Activated CD4-positive, CD25-positive, alpha-beta regulatory T cell treated with anti-CD3 and anti-CD28 coated beads, Interleukin-2, amount 50 U/mL, for 72 hours (primary cell): Measurements from ENCODE around the gene RBL2.
A peak's percentile ranks its signal among the peaks of the same experiment; 100 is the strongest.

ENCODE experiments used
- DNase-seq: peaks from one replicate; pipeline ENCODE4 v3.0.0; 2021

Gene RBL2

GRCh38 chr16:53457670-53458069 lies 23.4 kb downstream of the RBL2 start:
- peak; percentile 44 for DNase-seq

GRCh38 chr16:53458635-53459034 lies 24.4 kb downstream of the RBL2 start:
- no peak for DNase-seq

- no peak for DNase-seq
Measured at GRCh38 chr16:53465606-53466280, 31.5 kb downstream of the RBL2 start.

- DNase-seq: no peak
Measured at GRCh38 chr16:53476867-53477266, 42.6 kb downstream of the RBL2 start.

- no peak for DNase-seq
Measured at GRCh38 chr16:53478965-53479364, 44.7 kb downstream of the RBL2 start.

GRCh38 chr16:53480394-53480793 lies 46.1 kb downstream of the RBL2 start:
- DNase-seq: no peak

GRCh38 chr16:53482123-53482522 lies 47.9 kb downstream of the RBL2 start:
- DNase-seq: no peak

- no peak for DNase-seq
Measured at GRCh38 chr16:53484542-53484941, 50.3 kb downstream of the RBL2 start.

- no peak for DNase-seq
Measured at GRCh38 chr16:53486230-53486629, 52.0 kb downstream of the RBL2 start.

- DNase-seq: no peak
Measured at GRCh38 chr16:53489755-53490154, 55.5 kb downstream of the RBL2 start.

- DNase-seq: no peak
Measured at GRCh38 chr16:53492503-53492902, 58.2 kb downstream of the RBL2 start.

GRCh38 chr16:53494636-53495035 lies 60.4 kb downstream of the RBL2 start:
- no peak for DNase-seq

- DNase-seq: no peak
Measured at GRCh38 chr16:53495325-53495724, 61.1 kb downstream of the RBL2 start.

- DNase-seq: no peak
Measured at GRCh38 chr16:53498984-53499383, 64.7 kb downstream of the RBL2 start.

- DNase-seq: no peak
Measured at GRCh38 chr16:53501216-53501859, 67.1 kb downstream of the RBL2 start.

- peak; percentile 79 for DNase-seq
Measured at GRCh38 chr16:53502331-53503269, 68.3 kb downstream of the RBL2 start, which contains the start of gene AKTIP. TSS of gene AKTIP (minus strand) at chr16:53503209. CDS start at chr16:53500259, 2,950 bp downstream.

- peak; percentile 99 for DNase-seq
Measured at GRCh38 chr16:53503270-53503923, 69.1 kb downstream of the RBL2 start.

- DNase-seq: no peak
Measured at GRCh38 chr16:53503991-53504663, 69.9 kb downstream of the RBL2 start.

- DNase-seq: no peak
Measured at GRCh38 chr16:53504665-53505064, 70.4 kb downstream of the RBL2 start.

GRCh38 chr16:53506254-53506653 lies 72.0 kb downstream of the RBL2 start:
- DNase-seq: no peak

- DNase-seq: no peak
Measured at GRCh38 chr16:53507464-53508179, 73.4 kb downstream of the RBL2 start.
